Trophoblast cell (in vitro differentiated cells and primary cell): Measurements from ENCODE around the gene TWF2.

Experiments
- DNase-seq, 2 donors: peaks; one replicate each; pipeline ENCODE4 v3.0.0-alpha.2; 2016
- H2AFZ ChIP-seq: 2 replicates; pipeline ENCODE4 v1.6.1; 2013; ENCODE audit warnings: low read length, moderate library complexity, mild to moderate bottlenecking; ENCODE audit not compliant: insufficient read depth, poor library complexity
- H2AK5ac ChIP-seq: 2 replicates; pipeline ENCODE4 v1.6.1; 2013; ENCODE audit warnings: mild to moderate bottlenecking, low read length
- H2BK120ac ChIP-seq: 2 replicates; pipeline ENCODE4 v1.6.1; 2013; ENCODE audit warnings: low read length, mild to moderate bottlenecking, moderate library complexity; ENCODE audit not compliant: insufficient read depth, poor library complexity
- H2BK12ac ChIP-seq: 2 replicates; pipeline ENCODE4 v1.6.1; 2013; ENCODE audit warnings: mild to moderate bottlenecking, low read length, moderate library complexity
- H2BK5ac ChIP-seq: 2 replicates; pipeline ENCODE4 v1.6.1; 2013; ENCODE audit warnings: low read length, low read depth, moderate library complexity, mild to moderate bottlenecking; ENCODE audit not compliant: poor library complexity
- H3K14ac ChIP-seq: 2 replicates; pipeline ENCODE4 v1.6.1; 2013; ENCODE audit warnings: mild to moderate bottlenecking, low read length
- H3K18ac ChIP-seq: 2 replicates; pipeline ENCODE4 v1.6.1; 2013; ENCODE audit warnings: mild to moderate bottlenecking, low read length
- H3K23ac ChIP-seq: 2 replicates; pipeline ENCODE4 v1.6.1; 2013; ENCODE audit warnings: low read length
- H3K27ac ChIP-seq: 2 replicates; pipeline ENCODE4 v1.5.1; 2013; ENCODE audit warnings: low read depth, mild to moderate bottlenecking, inconsistent platforms, low read length, moderate library complexity
- H3K27me3 ChIP-seq: 2 replicates; pipeline ENCODE4 v1.6.1; 2013; ENCODE audit warnings: inconsistent platforms, mild to moderate bottlenecking, low read length, moderate library complexity; ENCODE audit not compliant: insufficient read depth
- H3K36me3 ChIP-seq, 2 experiments: 1 replicate in 1 of 2; 2 replicates in 1 of 2; pipeline ENCODE4 v1.6.1; 2013; ENCODE audit warnings: low read length in 2 of 2, mild to moderate bottlenecking in 2 of 2, moderate library complexity in 1 of 2; ENCODE audit not compliant: insufficient read depth in 2 of 2, control insufficient read depth in 1 of 2
- H3K4ac ChIP-seq: 2 replicates; pipeline ENCODE4 v1.6.1; 2013; ENCODE audit warnings: low read depth, mild to moderate bottlenecking, low read length, moderate library complexity
- H3K4me1 ChIP-seq, 2 experiments: 1 replicate in 1 of 2; 2 replicates in 1 of 2; pipeline ENCODE4 v1.6.1; 2013; ENCODE audit warnings: low read length in 2 of 2, mild to moderate bottlenecking in 2 of 2, moderate library complexity in 1 of 2; ENCODE audit not compliant: insufficient read depth in 2 of 2, control insufficient read depth in 1 of 2
- H3K4me2 ChIP-seq: 2 replicates; pipeline ENCODE4 v1.6.1; 2013; ENCODE audit warnings: inconsistent platforms, mild to moderate bottlenecking, low read length, moderate library complexity
- H3K4me3 ChIP-seq: 2 replicates; pipeline ENCODE4 v1.5.1; 2013; ENCODE audit warnings: mild to moderate bottlenecking, low read depth, low read length, inconsistent platforms
- H3K79me1 ChIP-seq: one replicate; pipeline ENCODE4 v1.6.1; 2013; ENCODE audit warnings: low read length
- H3K79me2 ChIP-seq: 2 replicates; pipeline ENCODE4 v1.6.1; 2013; ENCODE audit warnings: low read length, mild to moderate bottlenecking; ENCODE audit not compliant: control insufficient read depth, insufficient read depth, poor library complexity
- H3K9ac ChIP-seq: 2 replicates; pipeline ENCODE4 v1.6.1; 2013; ENCODE audit warnings: mild to moderate bottlenecking, low read length
- H3K9me3 ChIP-seq: 2 replicates; pipeline ENCODE4 v1.6.1; 2013; ENCODE audit warnings: low read depth, mild to moderate bottlenecking, control low read depth, inconsistent platforms, low read length; ENCODE audit not compliant: insufficient read depth
- H4K12ac ChIP-seq: 2 replicates; pipeline ENCODE4 v1.6.1; 2013; ENCODE audit warnings: low read depth, mild to moderate bottlenecking, low read length, moderate library complexity
- H4K8ac ChIP-seq: 2 replicates; pipeline ENCODE4 v1.6.1; 2013; ENCODE audit warnings: low read depth, mild to moderate bottlenecking, low read length, moderate library complexity
- H4K91ac ChIP-seq: one replicate; pipeline ENCODE4 v1.6.1; 2013; ENCODE audit warnings: low read depth, mild to moderate bottlenecking, low read length, moderate library complexity
- WGBS: extraction: QIAGEN DNeasy Blood & Tissue Kit; methylation state at CpG from one replicate; pipeline ENCODE4 v1.1.7; 2013; ENCODE audit warnings: missing lambda C conversion rate; ENCODE audit not compliant: insufficient read length, insufficient coverage; ENCODE audit errors: extremely low coverage; 5-methylcytosine and 5-hydroxymethylcytosine counted together

TWF2 gene

GRCh38 chr3:52217409-52217805 is 21.6 kb downstream of the TWF2 start:
- H3K23ac ChIP-seq: no peak overlapping the region
- peak overlapping the region; percentile 47 for H2BK12ac ChIP-seq
- no peak overlapping the region for H3K9ac ChIP-seq
- no peak overlapping the region for H2BK120ac ChIP-seq
- H4K12ac ChIP-seq: no peak overlapping the region
- H3K14ac ChIP-seq: no peak overlapping the region
- no peaks in the 10 kb centered on the region for H3K27me3 ChIP-seq
- no peak overlapping the region for H3K4me2 ChIP-seq
- H2AK5ac ChIP-seq: no peak overlapping the region
- H3K18ac ChIP-seq: peak overlapping the region; percentile 46
- no peak overlapping the region for H3K4me3 ChIP-seq
- H3K4ac ChIP-seq: no peak overlapping the region
- peaks cover 25 to 27% of the 10 kb centered on the region in 2 experiments for H3K36me3 ChIP-seq
- H3K9me3 ChIP-seq: peaks cover 3% of the 10 kb centered on the region
- no peak overlapping the region for H2BK5ac ChIP-seq
- DNase-seq: no peak
- H4K91ac ChIP-seq: no peak overlapping the region
- H3K79me2 ChIP-seq: no peaks in the 10 kb centered on the region
- peaks cover 22 to 37% of the 10 kb centered on the region in 2 experiments for H3K4me1 ChIP-seq
- H2AFZ ChIP-seq: no peak overlapping the region
- peak overlapping the region; percentile 34 for H3K27ac ChIP-seq
- H4K8ac ChIP-seq: peak overlapping the region; percentile 16
- no CpG with 5 or more reads among the region's 10 CpGs for WGBS
- peaks cover 8% of the 10 kb centered on the region for H3K79me1 ChIP-seq

GRCh38 chr3:52216585-52217408 is 22.2 kb downstream of the TWF2 start:
- no peak overlapping the region for H3K23ac ChIP-seq
- H3K14ac ChIP-seq: no peak overlapping the region
- peak in 1 of 2 donors; percentile 21 for DNase-seq
- H3K4me2 ChIP-seq: no peak overlapping the region
- peaks cover 8% of the 10 kb centered on the region for H3K79me1 ChIP-seq
- H3K9me3 ChIP-seq: peaks cover 3% of the 10 kb centered on the region
- H3K18ac ChIP-seq: no peak overlapping the region
- H2AFZ ChIP-seq: no peak overlapping the region
- WGBS: no CpG with 5 or more reads among the region's 13 CpGs
- H3K9ac ChIP-seq: no peak overlapping the region
- H2AK5ac ChIP-seq: no peak overlapping the region
- no peak overlapping the region for H4K12ac ChIP-seq
- H3K4me3 ChIP-seq: no peak overlapping the region
- no peaks in the 10 kb centered on the region for H3K27me3 ChIP-seq
- H3K79me2 ChIP-seq: no peaks in the 10 kb centered on the region
- H3K36me3 ChIP-seq: peaks cover 31 to 32% of the 10 kb centered on the region in 2 experiments
- H4K8ac ChIP-seq: no peak overlapping the region
- peaks cover 22 to 37% of the 10 kb centered on the region in 2 experiments for H3K4me1 ChIP-seq
- H2BK12ac ChIP-seq: peak overlapping the region; percentile 47
- peak overlapping the region; percentile 34 for H3K27ac ChIP-seq
- H2BK5ac ChIP-seq: no peak overlapping the region
- H3K4ac ChIP-seq: no peak overlapping the region
- H2BK120ac ChIP-seq: no peak overlapping the region
- H4K91ac ChIP-seq: no peak overlapping the region

DNA sequence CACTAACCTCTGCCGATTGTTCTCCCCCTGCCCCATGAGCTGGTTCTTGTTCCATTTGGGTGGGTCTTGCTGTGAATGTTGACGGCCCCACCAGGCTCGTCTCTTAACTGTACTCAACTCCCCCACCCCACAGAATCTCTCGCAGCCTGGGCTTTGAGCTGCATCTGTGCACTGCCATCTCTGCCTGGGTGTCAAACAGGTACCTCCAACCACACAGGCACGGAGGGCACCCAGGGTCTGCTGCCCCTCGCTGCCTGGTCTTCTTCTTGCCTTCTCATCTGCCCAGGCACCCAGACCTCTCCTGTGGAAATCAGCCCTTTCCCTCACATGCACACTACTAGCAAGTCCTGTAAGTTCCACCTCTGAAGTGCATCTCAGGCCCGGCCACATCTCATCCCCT is 23.6 kb downstream of the TWF2 start:
- Histone ChIP-seq H3K4ac (no peak overlapping the region), H4K12ac (no peak overlapping the region), H2AK5ac (no peak overlapping the region), H3K4me2 (no peak overlapping the region), H3K79me2 (no peaks in the 10 kb centered on the region), H2BK120ac (no peak overlapping the region), H2BK12ac (no peak overlapping the region), H4K91ac (no peak overlapping the region), H3K27me3 (no peaks in the 10 kb centered on the region), H3K4me1 (peaks cover 19 to 32% of the 10 kb centered on the region in 2 experiments), H3K14ac (no peak overlapping the region), H3K4me3 (no peak overlapping the region), H3K27ac (no peak overlapping the region), H4K8ac (no peak overlapping the region), H2BK5ac (no peak overlapping the region), H3K79me1 (peaks cover 8% of the 10 kb centered on the region), H3K18ac (no peak overlapping the region), H3K9ac (no peak overlapping the region), H3K36me3 (peaks cover 40 to 45% of the 10 kb centered on the region in 2 experiments), H3K23ac (no peak overlapping the region), H3K9me3 (peaks cover 5% of the 10 kb centered on the region), H2AFZ (no peak overlapping the region)
- no peak for DNase-seq
- no CpG with 5 or more reads among the region's 7 CpGs for WGBS

DNA sequence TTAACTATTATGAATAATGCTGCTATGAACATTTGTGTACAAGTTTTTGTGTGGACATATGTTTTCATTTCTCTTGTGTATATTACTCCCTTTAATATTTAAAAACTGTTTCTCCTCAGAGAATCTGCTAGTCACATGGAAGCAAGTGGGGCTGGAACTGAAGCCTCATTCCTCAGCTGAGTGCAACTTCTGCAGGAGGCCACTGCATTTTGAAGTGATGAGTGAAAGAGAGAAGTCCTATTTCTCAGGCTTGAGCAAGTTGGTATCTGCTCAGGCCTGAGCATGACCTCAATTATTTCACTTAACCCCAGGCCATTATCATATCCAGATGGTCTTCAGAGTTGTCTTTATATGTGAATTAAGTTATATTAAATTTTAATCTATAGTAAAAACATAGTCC is 25.1 kb downstream of the TWF2 start:
- H2AK5ac ChIP-seq: no peak overlapping the region
- H3K4ac ChIP-seq: no peak overlapping the region
- no peak overlapping the region for H3K27ac ChIP-seq
- H3K9me3 ChIP-seq: peaks cover 5% of the 10 kb centered on the region
- no peak overlapping the region for H3K14ac ChIP-seq
- no peak overlapping the region for H4K91ac ChIP-seq
- no peak overlapping the region for H2BK5ac ChIP-seq
- no peak overlapping the region for H2AFZ ChIP-seq
- H4K8ac ChIP-seq: no peak overlapping the region
- peaks cover 7 to 20% of the 10 kb centered on the region in 2 experiments for H3K4me1 ChIP-seq
- H3K23ac ChIP-seq: no peak overlapping the region
- H4K12ac ChIP-seq: no peak overlapping the region
- H3K79me1 ChIP-seq: peaks cover 6% of the 10 kb centered on the region
- no peaks in the 10 kb centered on the region for H3K27me3 ChIP-seq
- H3K4me3 ChIP-seq: no peak overlapping the region
- DNase-seq: no peak
- no peak overlapping the region for H3K18ac ChIP-seq
- no peak overlapping the region for H3K4me2 ChIP-seq
- H2BK120ac ChIP-seq: no peak overlapping the region
- no peak overlapping the region for H2BK12ac ChIP-seq
- no peaks in the 10 kb centered on the region for H3K79me2 ChIP-seq
- no peak overlapping the region for H3K9ac ChIP-seq
- peaks cover 48 to 56% of the 10 kb centered on the region in 2 experiments for H3K36me3 ChIP-seq
